ENCODE measurements around the gene FBXW12.

DNA sequence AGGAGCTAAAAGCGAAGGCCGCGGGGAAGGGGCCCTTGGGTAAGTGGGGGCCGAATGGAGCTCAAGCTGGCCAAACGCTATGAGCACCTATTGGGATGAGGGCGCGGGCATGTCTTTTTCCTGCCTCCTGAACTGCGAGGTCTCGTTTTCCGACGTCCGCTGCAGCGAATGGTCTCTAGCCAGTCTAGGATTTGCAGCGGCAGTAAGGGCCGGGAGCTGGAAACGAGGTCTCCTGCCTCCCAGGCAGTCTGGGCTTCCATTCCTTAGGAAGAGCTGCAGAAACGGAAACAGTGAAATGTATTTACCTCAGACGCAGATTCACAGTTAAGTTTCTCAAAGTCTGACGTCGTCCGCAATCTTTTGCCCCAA is 68.6 kb downstream of the FBXW12 start:
- TF ChIP-seq POLR2A (IDR thresholded peaks at IDR 0.05): no peak
- TF ChIP-seq, protein P1, sequence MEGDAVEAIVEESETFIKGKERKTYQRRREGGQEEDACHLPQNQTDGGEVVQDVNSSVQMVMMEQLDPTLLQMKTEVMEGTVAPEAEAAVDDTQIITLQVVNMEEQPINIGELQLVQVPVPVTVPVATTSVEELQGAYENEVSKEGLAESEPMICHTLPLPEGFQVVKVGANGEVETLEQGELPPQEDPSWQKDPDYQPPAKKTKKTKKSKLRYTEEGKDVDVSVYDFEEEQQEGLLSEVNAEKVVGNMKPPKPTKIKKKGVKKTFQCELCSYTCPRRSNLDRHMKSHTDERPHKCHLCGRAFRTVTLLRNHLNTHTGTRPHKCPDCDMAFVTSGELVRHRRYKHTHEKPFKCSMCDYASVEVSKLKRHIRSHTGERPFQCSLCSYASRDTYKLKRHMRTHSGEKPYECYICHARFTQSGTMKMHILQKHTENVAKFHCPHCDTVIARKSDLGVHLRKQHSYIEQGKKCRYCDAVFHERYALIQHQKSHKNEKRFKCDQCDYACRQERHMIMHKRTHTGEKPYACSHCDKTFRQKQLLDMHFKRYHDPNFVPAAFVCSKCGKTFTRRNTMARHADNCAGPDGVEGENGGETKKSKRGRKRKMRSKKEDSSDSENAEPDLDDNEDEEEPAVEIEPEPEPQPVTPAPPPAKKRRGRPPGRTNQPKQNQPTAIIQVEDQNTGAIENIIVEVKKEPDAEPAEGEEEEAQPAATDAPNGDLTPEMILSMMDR (IDR thresholded peaks at IDR 0.05): no peak

Data from ovary (tissue), 3 donors.